HG03520 (cell line): ENCODE results near the gene LIG3.
"Not testable (repeated sequence)": the region's sequence is repeated elsewhere in the genome, so short reads cannot be mapped to it uniquely, and the experiment has no call there.

ENCODE experiments used
- ATAC-seq: cut with Tn5 transposase; IDR thresholded peaks from one replicate; pipeline ENCODE4 v1.9.1; 2021; ENCODE audit warnings: mild to moderate bottlenecking, moderate library complexity; ENCODE audit not compliant: unreplicated experiment

The LIG3 gene

GRCh38 chr17:34980353-34980680 is at the start of gene LIG3:
Gene LIG3 (plus strand): TSS chr17:34980512. CDS start chr17:34983006, 2,494 bp downstream.
- ATAC-seq, result peak; percentile 88

- ATAC-seq, result not testable (repeated sequence)
Observed at GRCh38 chr17:34950780-34951179, 29.5 kb upstream of the LIG3 start.

DNA sequence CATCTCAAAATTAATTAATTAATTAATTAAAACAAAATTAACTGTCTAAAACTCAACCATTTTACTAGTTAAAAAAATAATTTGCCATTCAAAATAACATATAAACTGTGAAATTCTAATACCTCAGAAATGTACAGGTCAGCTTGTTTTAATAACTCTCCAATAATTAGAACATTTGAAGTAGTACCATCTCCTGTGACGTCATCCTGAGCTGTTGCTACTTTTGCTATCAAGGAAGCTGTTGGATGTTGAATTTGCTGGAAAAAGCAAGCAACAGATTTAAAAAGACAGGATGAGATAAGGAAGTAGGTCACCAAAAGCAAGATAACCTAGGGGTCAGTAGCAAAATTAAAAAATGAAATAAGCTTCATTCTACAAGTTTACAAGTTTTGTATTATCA is 21.9 kb upstream of the LIG3 start:
- ATAC-seq, result no peak

DNA sequence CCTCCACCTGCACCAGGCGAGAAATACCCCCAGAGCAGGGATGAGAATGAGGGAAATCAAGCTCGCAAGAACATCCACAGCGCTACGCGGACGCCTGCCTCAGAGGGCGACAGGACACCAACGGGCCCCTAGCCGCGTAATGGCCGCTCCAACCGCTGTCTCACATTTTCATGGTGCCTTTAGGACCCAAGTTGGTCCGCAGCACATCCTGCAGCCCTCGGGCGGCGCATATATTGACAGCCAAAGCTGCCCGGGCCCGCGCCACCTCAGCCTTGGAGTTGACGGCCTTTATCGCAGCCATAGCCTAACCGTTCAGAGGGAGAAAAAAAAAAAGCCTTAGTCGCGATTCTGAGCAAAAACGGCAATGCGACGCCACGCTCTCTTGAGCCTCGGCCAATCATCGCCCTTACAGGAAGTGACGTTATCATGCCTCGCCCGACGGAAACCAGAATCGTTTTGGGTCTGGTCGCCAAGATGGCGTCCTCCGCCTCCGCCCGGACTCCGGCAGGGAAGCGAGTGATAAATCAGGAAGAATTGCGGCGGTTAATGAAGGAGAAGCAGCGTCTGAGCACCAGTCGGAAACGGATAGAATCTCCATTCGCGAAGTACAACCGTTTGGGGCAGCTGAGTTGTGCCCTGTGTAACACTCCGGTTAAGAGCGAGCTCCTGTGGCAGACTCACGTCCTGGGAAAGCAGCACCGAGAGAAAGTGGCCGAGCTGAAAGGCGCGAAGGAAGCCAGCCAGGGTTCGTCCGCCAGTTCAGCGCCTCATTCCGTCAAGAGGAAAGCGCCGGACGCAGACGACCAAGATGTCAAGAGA is 19.0 kb upstream of the LIG3 start, which contains the start of the genes CCT6B and ZNF830:
Gene CCT6B (minus strand): TSS at position 368 of the 819 bp plus-strand sequence. CDS start 67 bp downstream, at position 301.
Gene ZNF830 (plus strand): TSS at position 448 of the 819 bp plus-strand sequence. CDS start 27 bp downstream, at position 475.
- ATAC-seq, result peak; percentile 90

GRCh38 chr17:34974179-34974578 is 6.1 kb upstream of the LIG3 start:
- no peak for ATAC-seq

DNA sequence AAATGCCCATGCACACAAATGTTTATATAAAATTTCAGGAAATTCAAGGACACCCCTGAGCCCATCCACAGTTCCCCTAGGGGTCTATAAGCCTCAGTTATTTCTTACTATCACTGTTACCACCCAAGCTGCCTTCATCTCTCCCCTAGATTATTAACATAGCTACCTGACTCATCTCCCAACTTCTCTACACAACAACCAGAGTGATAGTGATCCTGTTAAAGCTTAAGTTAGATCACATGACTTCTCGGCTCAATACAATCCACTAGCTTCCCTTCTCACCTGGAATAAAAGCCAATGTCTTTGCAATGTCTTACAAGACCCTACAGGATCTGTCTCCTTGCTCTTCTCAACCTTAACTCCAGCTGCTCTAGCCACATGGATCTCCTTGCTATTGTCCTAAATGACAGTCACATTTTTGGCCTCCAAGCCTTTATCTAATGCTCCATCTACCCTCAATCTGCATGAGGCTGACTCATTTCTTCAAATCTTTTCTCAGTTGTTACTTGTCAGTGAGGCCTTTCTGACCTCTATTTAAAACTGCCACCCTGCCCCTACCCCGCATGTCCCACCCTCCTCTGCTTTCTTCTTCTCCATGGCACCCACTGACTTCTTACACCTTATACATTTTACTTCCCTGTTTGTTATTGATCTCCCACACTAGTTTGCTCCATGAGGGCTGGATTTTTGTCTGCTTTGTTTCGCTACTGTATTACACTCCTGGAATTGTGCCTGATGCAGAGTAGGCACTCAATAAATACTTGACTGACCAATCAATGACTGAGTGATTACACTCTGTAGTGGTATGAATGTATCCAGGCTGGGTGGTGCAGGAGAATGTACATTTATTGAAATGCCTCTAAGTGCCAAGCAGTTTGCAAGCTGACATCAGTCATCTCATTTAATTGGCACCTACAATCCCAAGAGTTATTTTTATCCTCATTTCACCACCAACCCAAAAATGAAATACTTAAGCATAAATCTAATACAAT is 5.2 kb upstream of the LIG3 start:
- ATAC-seq, result no peak

GRCh38 chr17:34979153-34979552 is 1.2 kb upstream of the LIG3 start:
- ATAC-seq, result no peak

- ATAC-seq, result no peak
Observed at GRCh38 chr17:34979650-34980352, 511 bp upstream of the LIG3 start.

GRCh38 chr17:34980681-34981537 is 597 bp downstream of the LIG3 start:
- ATAC-seq, result peak; percentile 72

DNA sequence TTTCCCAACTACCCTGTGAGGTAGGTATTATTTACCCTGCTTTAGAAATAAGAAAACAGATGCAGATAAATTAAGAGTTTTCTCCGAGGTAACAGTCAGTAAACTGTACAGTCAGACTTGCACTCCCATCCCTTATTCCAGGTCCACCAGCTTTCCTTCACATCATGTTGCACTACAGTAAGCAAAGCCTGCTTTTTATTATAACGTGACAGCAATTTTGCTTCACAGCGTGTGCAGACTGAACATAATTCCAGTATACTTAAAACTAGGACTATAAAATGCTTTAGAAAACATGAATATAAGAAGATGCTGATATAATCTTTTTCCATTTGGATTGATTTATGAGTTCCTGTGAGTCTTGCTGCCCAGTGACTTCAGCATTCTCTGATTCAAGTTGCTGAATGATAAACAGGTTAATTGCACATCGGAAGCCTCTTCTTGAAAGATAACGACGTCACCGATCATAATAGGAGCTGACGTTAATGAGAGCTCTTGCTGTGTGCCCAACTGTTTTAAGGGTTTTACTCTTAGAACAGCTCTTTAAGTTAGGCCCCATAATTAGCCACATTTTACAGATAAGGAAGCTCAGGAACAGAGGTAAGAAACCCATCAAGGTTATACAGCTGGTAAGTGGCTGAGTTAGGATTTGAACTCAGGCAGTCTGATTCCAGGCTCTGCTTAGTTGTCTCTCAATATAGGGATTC is 1.4 kb downstream of the LIG3 start:
- no peak for ATAC-seq

DNA sequence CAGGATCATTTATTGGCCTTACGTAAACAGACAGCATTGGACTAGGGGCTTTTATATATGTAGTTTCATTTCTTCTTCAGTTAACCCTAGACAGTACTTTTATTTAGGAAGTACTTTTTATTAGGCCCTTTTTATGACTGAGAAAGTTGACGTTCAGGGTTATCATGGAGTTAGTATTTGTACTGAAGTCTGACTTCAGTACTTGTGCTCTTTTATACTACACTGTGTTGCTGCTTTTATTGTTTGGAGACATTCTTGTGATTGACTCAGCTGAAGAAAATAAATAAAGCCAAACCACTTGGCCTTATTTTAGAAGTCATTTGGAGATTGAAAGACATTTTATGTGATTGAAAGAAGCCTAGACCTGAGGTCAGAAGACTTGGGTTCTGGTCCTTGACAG is 6.9 kb downstream of the LIG3 start:
- no peak for ATAC-seq

DNA sequence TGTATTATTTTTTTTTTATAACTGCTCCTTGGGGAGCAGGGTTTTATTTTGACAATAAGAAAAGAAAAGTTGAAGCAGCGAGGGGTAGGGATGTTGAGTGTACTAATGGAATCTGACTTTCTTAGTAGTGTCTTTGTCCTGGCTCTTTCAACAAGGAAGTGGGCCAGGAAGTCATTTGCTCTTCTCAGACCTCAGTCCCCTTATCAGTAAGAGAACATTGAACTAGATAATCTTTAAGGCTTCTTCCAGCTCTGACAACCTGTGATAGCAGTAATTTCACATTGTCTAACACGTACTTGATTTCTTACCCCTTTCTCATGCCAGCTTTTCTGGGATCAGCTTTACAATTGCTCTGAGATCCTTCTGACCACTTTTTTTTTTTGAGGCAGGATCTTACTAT is 8.3 kb downstream of the LIG3 start:
- no peak for ATAC-seq

- ATAC-seq, result no peak
Observed at GRCh38 chr17:34989473-34989872, 9.2 kb downstream of the LIG3 start.

DNA sequence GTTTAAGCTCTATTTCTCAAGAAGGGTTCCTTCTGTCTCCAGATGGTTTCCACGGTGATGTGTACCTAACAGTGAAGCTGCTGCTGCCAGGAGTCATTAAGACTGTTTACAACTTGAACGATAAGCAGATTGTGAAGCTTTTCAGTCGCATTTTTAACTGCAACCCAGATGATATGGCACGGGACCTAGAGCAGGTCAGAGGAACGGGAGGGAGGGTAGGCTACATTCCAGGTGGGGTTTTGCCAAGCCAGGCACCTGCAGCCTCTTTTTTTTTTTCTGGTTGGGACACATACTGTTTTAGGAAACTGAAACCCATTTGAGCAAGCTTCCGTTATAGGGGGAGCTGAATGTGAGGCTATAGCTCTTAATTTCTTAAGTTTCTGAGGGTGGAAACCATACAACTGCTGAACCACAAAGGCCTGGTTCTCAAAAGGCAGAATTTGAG is 10.6 kb downstream of the LIG3 start:
- ATAC-seq, result no peak

DNA sequence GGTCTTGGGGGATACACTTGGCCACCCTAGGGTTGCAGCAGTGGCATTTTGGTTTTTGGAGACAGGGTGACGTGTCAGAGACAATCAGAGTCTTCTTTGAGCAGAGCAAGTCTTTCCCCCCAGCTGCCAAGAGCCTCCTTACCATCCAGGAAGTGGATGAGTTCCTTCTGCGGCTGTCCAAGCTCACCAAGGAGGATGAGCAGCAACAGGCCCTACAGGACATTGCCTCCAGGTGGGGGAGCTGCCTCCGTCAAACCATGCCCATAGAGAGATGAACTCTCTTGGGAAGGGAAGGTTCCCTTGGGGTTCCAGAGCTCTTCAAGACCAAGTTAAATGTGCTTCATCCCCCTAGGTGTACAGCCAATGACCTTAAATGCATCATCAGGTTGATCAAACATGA is 11.3 kb downstream of the LIG3 start:
- no peak for ATAC-seq

GRCh38 chr17:34993031-34993430 is 12.7 kb downstream of the LIG3 start:
- no peak for ATAC-seq

- ATAC-seq, result no peak
Observed at GRCh38 chr17:34996422-34997285, 16.3 kb downstream of the LIG3 start.

- no peak for ATAC-seq
Observed at GRCh38 chr17:34997355-34997862, 17.1 kb downstream of the LIG3 start.
